Fibroblast of lung (primary cell): ENCODE measurements around the gene ZNF823. TPM values are rescaled to one million over a fixed set of nuclear protein-coding genes. Genes with fewer than 3 reads are reported as not detected.
A peak's percentile ranks its signal among the peaks of the same experiment; 100 is the strongest.
"Not testable (repeated sequence)": the region's sequence is repeated elsewhere in the genome, so short reads cannot be mapped to it uniquely, and the experiment has no call there.

Experiments
- DNase-seq, 2 donors: peaks; one replicate each; pipeline versions ENCODE4 v3.0.0 to v3.0.0-alpha.2; 2010; ENCODE audit warnings: low read depth in 2 of 2
- H2AFZ ChIP-seq: 2 replicates; pipeline ENCODE4 v1.5.1; 2012; ENCODE audit warnings: low read length, control low read depth, inconsistent platforms
- H3K27ac ChIP-seq: 2 replicates; pipeline ENCODE4 v1.5.1; 2011; ENCODE audit warnings: low read length, control low read depth; ENCODE audit not compliant: insufficient read depth
- H3K27me3 ChIP-seq: 2 replicates; pipeline ENCODE4 v1.5.1; 2011; ENCODE audit warnings: mild to moderate bottlenecking, low read length; ENCODE audit not compliant: control insufficient read depth, insufficient read depth
- H3K36me3 ChIP-seq: 2 replicates; pipeline ENCODE4 v1.5.1; 2011; ENCODE audit warnings: low read length; ENCODE audit not compliant: control insufficient read depth, insufficient read depth
- H3K4me1 ChIP-seq: 2 replicates; pipeline ENCODE4 v1.5.1; 2011; ENCODE audit warnings: low read length; ENCODE audit not compliant: control insufficient read depth, insufficient read depth; ENCODE audit errors: extremely low read depth
- H3K4me2 ChIP-seq: 2 replicates; pipeline ENCODE4 v1.5.1; 2011; ENCODE audit warnings: low read length, control low read depth; ENCODE audit not compliant: insufficient read depth; ENCODE audit errors: extremely low read depth
- H3K4me3 ChIP-seq, 4 experiments: fragments of 200-600 bp in 1 of 4; sonication (generic) in 1 of 4; replicated peaks in 1 of 4; 2 replicates each; pipeline ENCODE4 v1.5.1; 2011 to 2016; ENCODE audit warnings: low read length in 4 of 4, low read depth in 3 of 4, mild to moderate bottlenecking in 3 of 4, control low read depth in 2 of 4, inconsistent platforms in 1 of 4, mixed read lengths in 1 of 4; ENCODE audit not compliant: insufficient read depth in 1 of 4; ENCODE audit errors: control extremely low read depth in 1 of 4
- H3K79me2 ChIP-seq: 2 replicates; pipeline ENCODE4 v1.5.1; 2012; ENCODE audit warnings: mild to moderate bottlenecking, low read length, inconsistent platforms; ENCODE audit not compliant: control insufficient read depth, insufficient read depth
- H3K9ac ChIP-seq: 2 replicates; pipeline ENCODE4 v1.5.1; 2011; ENCODE audit warnings: mild to moderate bottlenecking, low read length, control low read depth; ENCODE audit not compliant: insufficient read depth
- H3K9me3 ChIP-seq: 2 replicates; pipeline ENCODE4 v1.5.1; 2012; ENCODE audit warnings: low read depth, low read length; ENCODE audit not compliant: control insufficient read depth, insufficient read depth
- H4K20me1 ChIP-seq: 2 replicates; pipeline ENCODE4 v1.5.1; 2011; ENCODE audit warnings: low read length; ENCODE audit not compliant: control insufficient read depth, insufficient read depth; ENCODE audit errors: extremely low read depth
- EZH2 ChIP-seq: IDR thresholded peaks from 2 replicates; pipeline ENCODE4 v1.5.1; 2012; ENCODE audit warnings: low read length, control low read depth, mild to moderate bottlenecking; ENCODE audit errors: missing control alignments
- polyA plus RNA-seq, 2 donors: library from polyadenylated mRNA; depleted of rRNA in 1 of 2; stranded (reverse) in 1 of 2; unstranded in 1 of 2; fragments of >200 nt; gene quantifications; 2 replicates each; pipeline ENCODE4 v1.2.1, GENCODE V29; 2011 to 2012; ENCODE audit warnings: missing spikeins in 1 of 2
- total RNA-seq: library from RNA; depleted of rRNA; stranded (reverse); fragments of >200 nt; gene quantifications from 2 replicates; pipeline ENCODE4 v1.2.1, GENCODE V29; 2014
- TF ChIP-seq, protein P1 (sequence below), 2 donors: IDR thresholded peaks in 1 of 2; conservative IDR thresholded peaks in 1 of 2; 1 replicate in 1 of 2; 2 replicates in 1 of 2; pipeline ENCODE4 v1.5.1; 2011 to 2012; ENCODE audit warnings: low read length in 2 of 2, control low read depth in 1 of 2, inconsistent platforms in 1 of 2, low read depth in 1 of 2, mild to moderate bottlenecking in 1 of 2

ZNF823 gene
- total and polyA plus RNA-seq, 2 donors (not counting 1 experiment from before 2014, with no cell fraction given): 3.4 to 5.3 TPM

DNA sequence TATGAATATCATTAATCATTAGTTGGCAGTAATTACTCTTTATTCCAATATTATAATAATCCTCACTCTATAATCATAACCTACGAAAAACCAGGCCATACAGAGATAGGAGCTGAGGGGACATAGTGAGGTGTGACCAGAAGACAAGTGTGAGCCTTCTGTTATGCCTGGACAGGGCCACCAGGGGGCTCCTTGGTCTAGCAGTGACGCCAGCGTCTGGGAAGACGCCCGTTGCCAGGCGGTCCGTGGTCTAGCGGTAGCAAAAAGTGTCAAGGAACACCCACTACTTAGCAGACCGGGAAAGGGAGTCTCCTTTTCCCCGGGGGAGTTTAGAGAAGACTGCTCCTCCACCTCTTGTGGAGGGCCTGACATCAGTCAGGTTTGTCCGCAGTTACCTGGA is 32.8 kb upstream of the ZNF823 start:
- H3K27me3 ChIP-seq, H4K20me1 ChIP-seq, H3K4me3 ChIP-seq, H3K4me1 ChIP-seq, H3K36me3 ChIP-seq, H3K9me3 ChIP-seq, H2AFZ ChIP-seq, DNase-seq, H3K27ac ChIP-seq, H3K9ac ChIP-seq, H3K4me2 ChIP-seq: not testable (repeated sequence)
- TF ChIP-seq, protein P1, sequence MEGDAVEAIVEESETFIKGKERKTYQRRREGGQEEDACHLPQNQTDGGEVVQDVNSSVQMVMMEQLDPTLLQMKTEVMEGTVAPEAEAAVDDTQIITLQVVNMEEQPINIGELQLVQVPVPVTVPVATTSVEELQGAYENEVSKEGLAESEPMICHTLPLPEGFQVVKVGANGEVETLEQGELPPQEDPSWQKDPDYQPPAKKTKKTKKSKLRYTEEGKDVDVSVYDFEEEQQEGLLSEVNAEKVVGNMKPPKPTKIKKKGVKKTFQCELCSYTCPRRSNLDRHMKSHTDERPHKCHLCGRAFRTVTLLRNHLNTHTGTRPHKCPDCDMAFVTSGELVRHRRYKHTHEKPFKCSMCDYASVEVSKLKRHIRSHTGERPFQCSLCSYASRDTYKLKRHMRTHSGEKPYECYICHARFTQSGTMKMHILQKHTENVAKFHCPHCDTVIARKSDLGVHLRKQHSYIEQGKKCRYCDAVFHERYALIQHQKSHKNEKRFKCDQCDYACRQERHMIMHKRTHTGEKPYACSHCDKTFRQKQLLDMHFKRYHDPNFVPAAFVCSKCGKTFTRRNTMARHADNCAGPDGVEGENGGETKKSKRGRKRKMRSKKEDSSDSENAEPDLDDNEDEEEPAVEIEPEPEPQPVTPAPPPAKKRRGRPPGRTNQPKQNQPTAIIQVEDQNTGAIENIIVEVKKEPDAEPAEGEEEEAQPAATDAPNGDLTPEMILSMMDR (conservative IDR thresholded peaks at IDR 0.05 in 1 of 2, IDR thresholded peaks at IDR 0.05 in 1 of 2; ENCODE audit: low read depth in 1 of 2, low read length in 2 of 2): peak in 1 of 2 donors; percentile 11
- peaks cover 20% of the 10 kb centered on the region for H3K79me2 ChIP-seq

DNA sequence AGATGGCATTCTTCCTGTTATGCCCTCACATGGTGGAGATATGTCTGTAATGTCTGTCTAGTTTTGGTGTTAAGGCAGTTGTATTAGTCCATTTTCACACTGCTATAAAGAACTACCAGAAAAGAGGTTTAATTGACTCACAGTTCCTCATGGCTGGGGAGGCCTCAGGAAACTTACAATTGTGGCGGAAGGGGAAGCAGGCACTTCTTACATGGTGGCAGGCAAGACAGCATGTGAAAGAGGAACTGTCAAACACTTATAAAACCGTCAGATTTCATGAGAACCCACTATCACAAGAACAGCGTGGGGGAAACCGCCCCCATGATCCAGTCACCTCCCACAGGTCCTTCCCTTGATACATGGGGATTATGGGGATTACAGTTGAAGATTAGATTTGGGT is 31.2 kb upstream of the ZNF823 start:
- H3K4me1 ChIP-seq: peaks cover 4% of the 10 kb centered on the region
- H3K27me3 ChIP-seq: no peaks in the 10 kb centered on the region
- H2AFZ ChIP-seq: no peak overlapping the region
- H3K79me2 ChIP-seq: peaks cover 20% of the 10 kb centered on the region
- H4K20me1 ChIP-seq: no peaks in the 10 kb centered on the region
- no peak overlapping the region for H3K27ac ChIP-seq
- no peaks in the 10 kb centered on the region for H3K9me3 ChIP-seq
- TF ChIP-seq, protein P1 (conservative IDR thresholded peaks at IDR 0.05 in 1 of 2, IDR thresholded peaks at IDR 0.05 in 1 of 2; ENCODE audit: low read depth in 1 of 2, low read length in 2 of 2): no peak
- TF ChIP-seq EZH2: no peak
- H3K9ac ChIP-seq: no peak overlapping the region
- H3K4me3 ChIP-seq: no peak overlapping the region
- DNase-seq: no peak
- no peak overlapping the region for H3K4me2 ChIP-seq
- H3K36me3 ChIP-seq: no peaks in the 10 kb centered on the region

DNA sequence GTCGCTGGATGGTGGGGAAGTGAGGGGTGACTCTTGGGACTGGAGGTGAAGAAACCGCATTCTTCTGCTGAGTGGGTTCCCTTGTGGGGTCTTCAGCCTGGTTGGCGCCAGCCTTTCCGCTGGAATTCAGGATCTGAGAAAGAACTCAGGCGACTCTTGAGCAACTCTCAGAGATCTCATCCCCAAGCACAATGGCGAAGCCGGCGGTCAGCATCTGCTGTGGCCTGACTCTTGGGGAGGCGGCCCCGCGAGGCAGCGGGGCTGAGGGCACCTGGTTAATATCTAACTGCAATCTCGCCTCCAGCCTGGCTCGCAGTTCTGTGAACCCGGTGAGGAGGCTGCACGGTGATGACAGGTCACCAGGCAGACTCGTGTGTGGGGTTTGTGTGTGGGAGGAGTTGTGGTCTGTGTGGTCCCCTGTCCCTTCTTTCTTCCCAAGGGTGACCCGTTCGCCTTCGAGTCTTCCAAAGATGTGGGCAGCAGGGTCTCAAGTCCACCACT is 28.9 kb upstream of the ZNF823 start:
- H3K4me2 ChIP-seq: peak overlapping the region; percentile 92
- no peaks in the 10 kb centered on the region for H3K9me3 ChIP-seq
- H3K27ac ChIP-seq: peak overlapping the region; percentile 94
- H4K20me1 ChIP-seq: no peaks in the 10 kb centered on the region
- peaks cover 4% of the 10 kb centered on the region for H3K4me1 ChIP-seq
- no peaks in the 10 kb centered on the region for H3K27me3 ChIP-seq
- H3K79me2 ChIP-seq: peaks cover 20% of the 10 kb centered on the region
- H2AFZ ChIP-seq: peak overlapping the region; percentile 95
- H3K36me3 ChIP-seq: no peaks in the 10 kb centered on the region
- H3K9ac ChIP-seq: peak overlapping the region; percentile 97
- peak overlapping the region; percentile 66 to 92 (median 88) for H3K4me3 ChIP-seq
- TF ChIP-seq, protein P1 (conservative IDR thresholded peaks at IDR 0.05 in 1 of 2, IDR thresholded peaks at IDR 0.05 in 1 of 2; ENCODE audit: low read depth in 1 of 2, low read length in 2 of 2): no peak
- no peak for TF ChIP-seq EZH2
- peak; percentile 31 to 32 for DNase-seq
